Skin epidermis (tissue), 12 donors: ENCODE results near the gene EEPD1.

Source experiments
- H3K27ac ChIP-seq, 21 experiments: fragments of 200-600 bp; sonication (generic) in 11 of 21; one replicate each; pipeline ENCODE4 v1.5.0; 2020; ENCODE audit warnings: mild to moderate bottlenecking in 3 of 21, inconsistent platforms in 2 of 21, moderate library complexity in 2 of 21
- H3K4me3 ChIP-seq, 7 experiments: fragments of 200-600 bp; sonication (generic) in 2 of 7; one replicate each; pipeline ENCODE4 v1.5.0; 2020; ENCODE audit warnings: inconsistent platforms in 2 of 7, mild to moderate bottlenecking in 2 of 7, moderate library complexity in 1 of 7

EEPD1 gene

GRCh38 chr7:36185092-36185491, 32.0 kb downstream of the EEPD1 start:
- Histone ChIP-seq H3K4me3 (no peak overlapping the region), H3K27ac (no peak overlapping the region)

GRCh38 chr7:36185756-36186155, 32.7 kb downstream of the EEPD1 start:
- Histone ChIP-seq H3K27ac (no peak overlapping the region), H3K4me3 (no peak overlapping the region)

- H3K27ac ChIP-seq = no peak overlapping the region
- H3K4me3 ChIP-seq = no peak overlapping the region
Observed at GRCh38 chr7:36186359-36187121, 33.5 kb downstream of the EEPD1 start.

- no peak overlapping the region for H3K27ac ChIP-seq
- no peak overlapping the region for H3K4me3 ChIP-seq
Observed at GRCh38 chr7:36188266-36188665, 35.2 kb downstream of the EEPD1 start.

GRCh38 chr7:36188906-36189305, 35.9 kb downstream of the EEPD1 start:
- no peak overlapping the region for H3K4me3 ChIP-seq
- H3K27ac ChIP-seq = no peak overlapping the region

GRCh38 chr7:36190447-36191291, 37.6 kb downstream of the EEPD1 start:
- Histone ChIP-seq H3K4me3 (no peak overlapping the region), H3K27ac (peak overlapping the region in 5 of 21 experiments; percentile 5 to 80 (median 60))

- H3K27ac ChIP-seq = peak overlapping the region in 11 of 21 experiments; percentile 18 to 80 (median 54)
Observed at GRCh38 chr7:36191292-36191920, 38.4 kb downstream of the EEPD1 start.

GRCh38 chr7:36192053-36192824, 39.2 kb downstream of the EEPD1 start:
- H3K27ac ChIP-seq = peak overlapping the region in 11 of 21 experiments; percentile 18 to 80 (median 54)
- H3K4me3 ChIP-seq = no peak overlapping the region

More at GRCh38 chr7:36191292-36191920, 38.4 kb downstream of the EEPD1 start:
- no peak overlapping the region for H3K4me3 ChIP-seq

GRCh38 chr7:36192877-36193276, 39.8 kb downstream of the EEPD1 start:
- Histone ChIP-seq H3K4me3 (no peak overlapping the region), H3K27ac (peak overlapping the region in 4 of 21 experiments; percentile 35 to 80 (median 46))

GRCh38 chr7:36198854-36199266, 45.8 kb downstream of the EEPD1 start:
- no peak overlapping the region for H3K27ac ChIP-seq
- H3K4me3 ChIP-seq = no peak overlapping the region

- no peak overlapping the region for H3K4me3 ChIP-seq
- H3K27ac ChIP-seq = no peak overlapping the region
Observed at GRCh38 chr7:36199329-36199728, 46.3 kb downstream of the EEPD1 start.

- Histone ChIP-seq H3K27ac (no peak overlapping the region), H3K4me3 (no peak overlapping the region)
Observed at GRCh38 chr7:36201122-36201723, 48.2 kb downstream of the EEPD1 start.

- no peak overlapping the region for H3K4me3 ChIP-seq
- peak overlapping the region in 2 of 21 experiments; percentile 29 to 35 for H3K27ac ChIP-seq
Observed at GRCh38 chr7:36202398-36202797, 49.3 kb downstream of the EEPD1 start.

GRCh38 chr7:36203071-36203790, 50.2 kb downstream of the EEPD1 start:
- H3K27ac ChIP-seq = no peak overlapping the region

GRCh38 chr7:36204044-36204663, 51.1 kb downstream of the EEPD1 start:
- no peak overlapping the region for H3K4me3 ChIP-seq
- no peak overlapping the region for H3K27ac ChIP-seq

More at GRCh38 chr7:36203071-36203790, 50.2 kb downstream of the EEPD1 start:
- no peak overlapping the region for H3K4me3 ChIP-seq

GRCh38 chr7:36204929-36205635, 52.0 kb downstream of the EEPD1 start:
- no peak overlapping the region for H3K27ac ChIP-seq

GRCh38 chr7:36205803-36206202, 52.7 kb downstream of the EEPD1 start:
- H3K27ac ChIP-seq = no peak overlapping the region

More at GRCh38 chr7:36204929-36205635, 52.0 kb downstream of the EEPD1 start:
- H3K4me3 ChIP-seq = no peak overlapping the region

More at GRCh38 chr7:36205803-36206202, 52.7 kb downstream of the EEPD1 start:
- H3K4me3 ChIP-seq = no peak overlapping the region
